H1 (cell line): ENCODE data around the gene CYP27C1. TPM values are rescaled to one million over a fixed set of nuclear protein-coding genes. Genes with fewer than 3 reads are reported as not detected.

Experiments used
- CTCF ChIA-PET: fragments of 300-600 bp; sonication (Branson Sonifier 250); formaldehyde crosslinking; loops from one replicate; lab custom pipeline; 2021; ENCODE audit not compliant: partially characterized antibody; lab: Charles Lee
- POLR2A ChIA-PET: fragments of 300-600 bp; sonication (Branson Sonifier 250); formaldehyde crosslinking; loops from one replicate; lab custom pipeline; 2021; ENCODE audit warnings: inconsistent platforms; ENCODE audit not compliant: partially characterized antibody; lab: Charles Lee
- DNase-seq, 2 experiments: peaks; one replicate each; pipeline versions ENCODE4 v3.0.0 to v3.0.0-alpha.2; 2010 to 2022; ENCODE audit warnings: low spot score in 2 of 2, low read depth in 1 of 2, mixed read lengths in 1 of 2
- FAIRE-seq: peaks from 2 replicates; lab custom pipeline; 2011; peaks lifted over from hg19 to GRCh38; lab: Jason Lieb, UNC
- H2AFZ ChIP-seq: 2 replicates; pipeline ENCODE4 v1.8.1; 2012; ENCODE audit warnings: low read length, inconsistent platforms
- H2AK5ac ChIP-seq: 2 replicates; pipeline ENCODE4 v1.6.1; 2013; ENCODE audit warnings: low read depth, low read length
- H2BK120ac ChIP-seq: replicated peaks from 2 replicates; pipeline ENCODE3; 2013; ENCODE audit warnings: low read depth, low read length, inconsistent platforms
- H2BK12ac ChIP-seq: 2 replicates; pipeline ENCODE4 v1.6.1; 2013; ENCODE audit warnings: low read depth, low read length
- H2BK15ac ChIP-seq: 2 replicates; pipeline ENCODE4 v1.6.1; 2013; ENCODE audit warnings: low read length
- H2BK20ac ChIP-seq: 2 replicates; pipeline ENCODE4 v1.6.1; 2013; ENCODE audit warnings: low read length
- H2BK5ac ChIP-seq: 2 replicates; pipeline ENCODE4 v1.6.1; 2013; ENCODE audit warnings: low read depth, low read length
- H3K14ac ChIP-seq: 2 replicates; pipeline ENCODE4 v1.6.1; 2013; ENCODE audit warnings: inconsistent platforms; ENCODE audit not compliant: insufficient read length
- H3K18ac ChIP-seq: 2 replicates; pipeline ENCODE4 v1.6.1; 2013; ENCODE audit warnings: low read length; ENCODE audit errors: extremely low read depth
- H3K23ac ChIP-seq: 2 replicates; pipeline ENCODE4 v1.6.1; 2013; ENCODE audit warnings: inconsistent platforms; ENCODE audit not compliant: insufficient read length
- H3K23me2 ChIP-seq: 2 replicates; pipeline ENCODE4 v1.6.1; 2013; ENCODE audit warnings: low read depth, low read length
- H3K27ac ChIP-seq: 2 replicates; pipeline ENCODE4 v1.6.1; 2011; ENCODE audit warnings: low read depth, low read length, inconsistent platforms
- H3K27me3 ChIP-seq, 4 experiments: replicated peaks in 1 of 4; 1 replicate in 1 of 4; 2 replicates in 3 of 4; pipeline versions ENCODE4 v1.6.1 to v1.8.1; 2011 to 2013; ENCODE audit warnings: low read length in 3 of 4, mild to moderate bottlenecking in 3 of 4, inconsistent platforms in 2 of 4, mixed read lengths in 2 of 4, moderate library complexity in 1 of 4; ENCODE audit not compliant: control insufficient read depth in 3 of 4, insufficient read depth in 3 of 4; ENCODE audit errors: extremely low read depth in 1 of 4
- H3K36me3 ChIP-seq, 4 experiments: 2 replicates each; pipeline versions ENCODE4 v1.6.1 to v1.8.1; 2011 to 2013; ENCODE audit warnings: mild to moderate bottlenecking in 4 of 4, low read length in 3 of 4, moderate library complexity in 2 of 4, control low read depth in 1 of 4, inconsistent platforms in 1 of 4; ENCODE audit not compliant: insufficient read depth in 4 of 4, control insufficient read depth in 2 of 4
- H3K4ac ChIP-seq: replicated peaks from 2 replicates; pipeline ENCODE3; 2013; ENCODE audit warnings: low read length, low read depth, mixed read lengths, inconsistent platforms; ENCODE audit not compliant: insufficient read length
- H3K4me1 ChIP-seq, 4 experiments: replicated peaks in 1 of 4; 1 replicate in 1 of 4; 2 replicates in 3 of 4; pipeline versions ENCODE4 v1.6.1 to v1.8.1; 2011 to 2013; ENCODE audit warnings: low read length in 3 of 4, inconsistent platforms in 2 of 4, mixed read lengths in 1 of 4; ENCODE audit not compliant: insufficient read depth in 4 of 4, control insufficient read depth in 3 of 4
- H3K4me2 ChIP-seq, 2 experiments: 2 replicates each; pipeline versions ENCODE4 v1.6.1 to v1.8.1; 2011 to 2013; ENCODE audit warnings: low read depth in 2 of 2, low read length in 2 of 2, control low read depth in 1 of 2, inconsistent platforms in 1 of 2, mild to moderate bottlenecking in 1 of 2; ENCODE audit not compliant: insufficient read depth in 1 of 2
- H3K4me3 ChIP-seq, 4 experiments: fragments of 200-600, 300-600 bp in 1 of 4; sonication (generic), shearing (Covaris generic), sonication (Bioruptor Twin) in 1 of 4; 2 replicates each; pipeline versions ENCODE4 v1.5.1 to v1.8.1; 2011 to 2016; ENCODE audit warnings: low read length in 4 of 4, low read depth in 3 of 4, control low read depth in 2 of 4, inconsistent platforms in 2 of 4, mild to moderate bottlenecking in 2 of 4, mixed read lengths in 1 of 4, moderate library complexity in 1 of 4; ENCODE audit not compliant: insufficient read depth in 2 of 4; ENCODE audit errors: extremely low read depth in 1 of 4
- H3K56ac ChIP-seq: replicated peaks from 2 replicates; pipeline ENCODE3; 2013; ENCODE audit warnings: low read depth, mild to moderate bottlenecking, mixed read lengths, low read length, inconsistent platforms; ENCODE audit not compliant: insufficient read length
- H3K79me1 ChIP-seq: 2 replicates; pipeline ENCODE4 v1.6.1; 2013; ENCODE audit warnings: low read depth, low read length, control low read depth
- H3K79me2 ChIP-seq, 2 experiments: 2 replicates each; pipeline versions ENCODE4 v1.6.1 to v1.8.1; 2012 to 2013; ENCODE audit warnings: low read length in 2 of 2, mild to moderate bottlenecking in 2 of 2, inconsistent platforms in 1 of 2; ENCODE audit not compliant: insufficient read depth in 2 of 2, control insufficient read depth in 1 of 2
- H3K9ac ChIP-seq, 4 experiments: replicated peaks in 1 of 4; 1 replicate in 1 of 4; 2 replicates in 3 of 4; pipeline versions ENCODE4 v1.6.1 to v1.8.1; 2011 to 2013; ENCODE audit warnings: low read depth in 3 of 4, low read length in 3 of 4, control low read depth in 2 of 4, mild to moderate bottlenecking in 2 of 4, moderate library complexity in 2 of 4, inconsistent platforms in 1 of 4; ENCODE audit errors: extremely low read depth in 1 of 4
- H3K9me3 ChIP-seq, 2 experiments: 2 replicates each; pipeline versions ENCODE4 v1.6.1 to v1.8.1; 2012 to 2013; ENCODE audit warnings: mild to moderate bottlenecking in 2 of 2, moderate library complexity in 2 of 2, control low read depth in 1 of 2, inconsistent platforms in 1 of 2, low read depth in 1 of 2, low read length in 1 of 2, mixed read lengths in 1 of 2; ENCODE audit not compliant: insufficient read depth in 2 of 2
- H4K20me1 ChIP-seq, 2 experiments: replicated peaks in 1 of 2; 2 replicates each; pipeline versions ENCODE3 to v1.8.1; 2011 to 2013; ENCODE audit warnings: inconsistent platforms in 2 of 2, low read length in 2 of 2, mild to moderate bottlenecking in 1 of 2; ENCODE audit not compliant: insufficient read depth in 2 of 2, control insufficient read depth in 1 of 2
- H4K5ac ChIP-seq: 2 replicates; pipeline ENCODE4 v1.6.1; 2013; ENCODE audit warnings: low read length, low read depth, mixed read lengths, inconsistent platforms; ENCODE audit not compliant: insufficient read length
- H4K8ac ChIP-seq: 2 replicates; pipeline ENCODE4 v1.8.0; 2013; ENCODE audit warnings: mild to moderate bottlenecking, moderate library complexity, low read length, inconsistent platforms; ENCODE audit not compliant: insufficient read depth; ENCODE audit errors: extremely low read depth
- H4K91ac ChIP-seq: replicated peaks from 2 replicates; pipeline ENCODE3; 2013; ENCODE audit warnings: low read length, mixed read lengths, inconsistent platforms; ENCODE audit not compliant: insufficient read length
- CTCF ChIP-seq, 3 experiments: IDR thresholded peaks; 1 replicate in 2 of 3; 2 replicates in 1 of 3; pipeline versions ENCODE4 v1.5.1 to v1.6.1; 2011; ENCODE audit warnings: low read length in 3 of 3, mild to moderate bottlenecking in 3 of 3, inconsistent platforms in 2 of 3, low read depth in 1 of 3, moderate library complexity in 1 of 3; ENCODE audit not compliant: insufficient read depth in 1 of 3; ENCODE audit errors: control extremely low read depth in 1 of 3
- GABPA ChIP-seq: IDR thresholded peaks from 2 replicates; pipeline ENCODE4 v1.6.1; 2011; ENCODE audit warnings: mild to moderate bottlenecking, low read length, moderate library complexity, borderline replicate concordance; ENCODE audit not compliant: insufficient read depth
- JUND ChIP-seq: IDR thresholded peaks from 2 replicates; pipeline ENCODE4 v1.6.1; 2011; ENCODE audit warnings: mild to moderate bottlenecking, improper control_type of control experiment, low read length
- KDM5A ChIP-seq: fragments of 200-600 bp; IDR thresholded peaks from 2 replicates; pipeline ENCODE4 v1.7.1; 2012; ENCODE audit warnings: mild to moderate bottlenecking, low read length, inconsistent platforms, mixed read lengths
- SAP30 ChIP-seq: fragments of 300-600 bp; sonication (generic); IDR thresholded peaks from 2 replicates; pipeline ENCODE4 v1.7.1; 2012; ENCODE audit warnings: low read length, moderate library complexity, mild to moderate bottlenecking, inconsistent platforms; ENCODE audit not compliant: insufficient read depth, insufficient replicate concordance
- SP1 ChIP-seq: IDR thresholded peaks from 2 replicates; pipeline ENCODE4 v1.6.1; 2011; ENCODE audit warnings: low read depth, low read length
- SRF ChIP-seq: IDR thresholded peaks from 2 replicates; pipeline ENCODE4 v1.6.1; 2011; ENCODE audit warnings: mild to moderate bottlenecking, low read depth, low read length, moderate library complexity
- SUZ12 ChIP-seq: fragments of 200-600 bp; sonication (generic); IDR thresholded peaks from 2 replicates; pipeline ENCODE4 v1.6.1; 2012; ENCODE audit warnings: mild to moderate bottlenecking, inconsistent platforms, low read length, moderate library complexity, mixed read lengths
- YY1 ChIP-seq: IDR thresholded peaks from 2 replicates; pipeline ENCODE4 v1.6.1; 2011; ENCODE audit warnings: low read depth, mild to moderate bottlenecking, low read length
- WGBS, 2 experiments: shearing (Covaris generic) in 1 of 2; methylation state at CpG; one replicate each; pipeline versions ENCODE4 v1.1.6 to v1.1.7; 2013 to 2015; ENCODE audit warnings: low lambda C conversion rate in 2 of 2, mixed read lengths in 2 of 2, inconsistent platforms in 1 of 2, low coverage in 1 of 2, missing lambda C conversion rate in 1 of 2; ENCODE audit not compliant: insufficient replicate concordance in 2 of 2, insufficient coverage in 1 of 2, insufficient read length in 1 of 2; ENCODE audit errors: extremely low coverage in 1 of 2, missing lambda C conversion rate in 1 of 2; 5-methylcytosine and 5-hydroxymethylcytosine counted together
- polyA plus RNA-seq, 7 experiments: library from polyadenylated mRNA; depleted of rRNA in 3 of 7; stranded (reverse) in 5 of 7; unstranded in 2 of 7; fragments of >200 nt in 5 of 7; fragments of 200-250 nt in 2 of 7; gene quantifications; 1 replicate in 5 of 7; 2 replicates in 1 of 7; 4 replicates in 1 of 7; pipeline versions ENCODE4 v1.2.1 to v1.2.3, GENCODE V29; 2011 to 2013; ENCODE audit warnings: missing spikeins in 2 of 7, mixed read lengths in 2 of 7
- total RNA-seq: library from RNA; stranded (reverse); fragmentation: NEBNext Ultra II Directional; extraction: Animal tissue kit (Norgen Biotek cat#: 25700); gene quantifications from 2 replicates; pipeline ENCODE4 v1.2.1, GENCODE V29; 2021

CYP27C1 gene
- total and polyA plus RNA-seq, 2 of the 8 experiments (the other 6 are each of a cell fraction or from before 2014, with no cell fraction given): 1.3 to 3.2 TPM

DNA sequence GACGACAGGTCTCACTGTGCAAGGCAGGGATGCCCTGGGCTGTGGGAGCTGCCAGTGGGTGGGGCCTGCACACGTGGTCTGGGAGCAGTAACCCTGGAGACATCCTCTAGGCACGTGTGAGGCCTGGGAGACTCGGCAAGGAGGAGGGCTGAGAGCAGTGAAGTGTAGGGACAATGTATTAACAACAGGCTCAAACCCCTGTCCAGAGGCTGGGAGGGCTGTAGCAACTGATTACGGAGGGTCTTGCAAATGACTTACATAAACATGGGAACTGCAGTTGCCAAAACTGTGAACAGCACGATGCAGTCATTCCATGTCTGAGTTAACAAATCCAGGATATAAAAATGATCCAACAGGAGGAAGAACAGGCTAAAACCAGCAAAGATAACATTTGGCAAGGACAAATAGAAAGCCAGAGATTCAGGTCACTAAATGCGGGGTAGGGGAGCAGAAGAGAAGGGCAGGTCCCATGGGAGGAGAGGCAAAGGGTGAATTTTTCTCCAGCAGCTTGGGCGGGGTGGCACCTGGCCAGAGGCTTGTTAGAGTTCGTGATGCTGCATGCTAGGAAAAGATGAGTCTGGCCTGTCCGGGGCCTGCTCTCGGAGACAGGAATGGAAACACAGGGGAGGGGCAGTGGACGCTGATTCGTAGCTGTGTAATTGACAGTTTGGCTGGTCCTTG is 44.9 kb downstream of the CYP27C1 start:
- Histone ChIP-seq H3K27ac (no peak overlapping the region), H4K91ac (no peak overlapping the region), H3K9ac (no peak overlapping the region), H3K79me2 (no peaks in the 10 kb centered on the region), H4K8ac (no peak overlapping the region; the same call in 1 of the 2 replicates), H3K4me1 (peaks cover 0 to 4% (median 3%) of the 10 kb centered on the region in 4 experiments; a peak in 4 of 7 replicates), H4K20me1 (no peaks in the 10 kb centered on the region), H3K4me2 (no peak overlapping the region), H3K56ac (no peak overlapping the region), H3K18ac (no peak overlapping the region), H2BK5ac (no peak overlapping the region), H2AFZ (no peak overlapping the region), H3K27me3 (no peaks in the 10 kb centered on the region; a peak in 1 of 7 replicates), H2AK5ac (no peak overlapping the region), H2BK120ac (no peak overlapping the region), H3K36me3 (no peaks in the 10 kb centered on the region), H2BK20ac (no peak overlapping the region), H3K14ac (no peak overlapping the region), H3K79me1 (no peaks in the 10 kb centered on the region), H3K23ac (no peak overlapping the region), H3K23me2 (no peaks in the 10 kb centered on the region), H2BK12ac (no peak overlapping the region), H3K4ac (no peak overlapping the region), H4K5ac (no peak overlapping the region), H3K9me3 (no peaks in the 10 kb centered on the region; a peak in 1 of 4 replicates), H2BK15ac (no peak overlapping the region), H3K4me3 (no peak overlapping the region)
- CTCF ChIA-PET: interaction anchor here (0.7 to 4.3 kb wide), 27 partner anchors 9 to 241 kb away, joined by 3 to 22 read pairs (median 4); no protein-coding TSS in a partner anchor
- TF ChIP-seq JUND (no peak), SAP30 (no peak), GABPA (no peak), SRF (no peak), KDM5A (no peak), SUZ12 (no peak), SP1 (no peak), CTCF (IDR thresholded peaks at IDR 0.05; ENCODE audit: control extremely low read depth in 1 of 3, insufficient read depth in 1 of 3, low read depth in 1 of 3, low read length in 3 of 3) (no peak), YY1 (no peak)
- DNase-seq: no peak
- FAIRE-seq: no peak
- POLR2A ChIA-PET: interaction anchor here (0.6 kb wide), 1 partner anchor 148 kb away, joined by 3 read pairs; no protein-coding TSS in a partner anchor
- 86% methylated on average over 13 of the region's 13 CpGs; no CpG with 5 or more reads in 1 of the 2 experiments for WGBS, 2 experiments
